Karpas-422 (cell line): ENCODE results near the gene SLC28A3. TPM values are rescaled to one million over a fixed set of nuclear protein-coding genes. Genes with fewer than 3 reads are reported as not detected.

Experiments
- DNase-seq: peaks from one replicate; pipeline ENCODE4 v3.0.0-alpha.2; 2015
- H2AFZ ChIP-seq: fragments of 200-600 bp; sonication (generic); 2 replicates; pipeline ENCODE4 v1.6.1; 2014; ENCODE audit warnings: antibody characterized with exemption, low read length, mixed read lengths
- H3K27ac ChIP-seq: fragments of 200-600 bp; sonication (generic); 2 replicates; pipeline ENCODE4 v1.5.1; 2014; ENCODE audit warnings: mild to moderate bottlenecking, low read length, moderate library complexity
- H3K27me3 ChIP-seq: fragments of 200-600 bp; sonication (generic); 2 replicates; pipeline ENCODE4 v1.6.1; 2014; ENCODE audit warnings: low read length, mixed read lengths
- H3K36me3 ChIP-seq: fragments of 200-600 bp; sonication (generic); 2 replicates; pipeline ENCODE4 v1.6.1; 2014; ENCODE audit warnings: low read length, mixed read lengths; ENCODE audit not compliant: insufficient read depth
- H3K4me1 ChIP-seq: fragments of 200-600 bp; sonication (generic); 2 replicates; pipeline ENCODE4 v1.6.1; 2014; ENCODE audit warnings: mild to moderate bottlenecking, low read length, mixed read lengths
- H3K4me2 ChIP-seq: fragments of 200-600 bp; sonication (generic); 2 replicates; pipeline ENCODE4 v1.6.1; 2014; ENCODE audit warnings: low read length, low read depth, mild to moderate bottlenecking; ENCODE audit not compliant: poor library complexity, severe bottlenecking
- H3K4me3 ChIP-seq: fragments of 200-600 bp; sonication (generic); 2 replicates; pipeline ENCODE4 v1.5.1; 2014; ENCODE audit warnings: mild to moderate bottlenecking, antibody characterized with exemption, low read length, mixed read lengths
- H3K79me2 ChIP-seq: fragments of 200-600 bp; sonication (generic); 2 replicates; pipeline ENCODE4 v1.6.1; 2014; ENCODE audit warnings: mild to moderate bottlenecking, low read length, mixed read lengths
- H3K9ac ChIP-seq: fragments of 200-600 bp; sonication (generic); 2 replicates; pipeline ENCODE4 v1.6.0; 2014; ENCODE audit warnings: low read length
- H3K9me2 ChIP-seq: fragments of 200-600 bp; sonication (generic), shearing (Covaris generic); replicated peaks from 2 replicates; pipeline ENCODE4 v1.6.0; 2014; ENCODE audit warnings: mild to moderate bottlenecking, low read length, moderate library complexity; ENCODE audit not compliant: insufficient read depth
- H3K9me3 ChIP-seq: fragments of 300-700, 200-600 bp; sonication (generic); 2 replicates; pipeline ENCODE4 v1.6.1; 2014; ENCODE audit warnings: low read length, mixed read lengths
- H4K20me1 ChIP-seq: fragments of 200-600 bp; sonication (generic); 2 replicates; pipeline ENCODE4 v1.6.1; 2014; ENCODE audit warnings: mild to moderate bottlenecking, antibody characterized with exemption, low read length, low read depth; ENCODE audit not compliant: insufficient read depth
- total RNA-seq: library from RNA; depleted of rRNA; stranded (reverse); fragments of >200 nt; shearing (Covaris generic); gene quantifications from 2 replicates; pipeline ENCODE4 v1.2.3, GENCODE V29; 2014; ENCODE audit warnings: low replicate concordance

SLC28A3 gene
- total RNA-seq, 1 experiment from 2014 or later: not detected

GRCh38 chr9:84304166-84304565, 36.4 kb downstream of the SLC28A3 start:
- Histone ChIP-seq H3K4me3 (no peak overlapping the region), H2AFZ (no peak overlapping the region), H3K9ac (no peak overlapping the region)

GRCh38 chr9:84303061-84303460, 37.5 kb downstream of the SLC28A3 start:
- no peaks in the 10 kb centered on the region for H3K9me3 ChIP-seq
- H3K4me1 ChIP-seq: no peaks in the 10 kb centered on the region
- H4K20me1 ChIP-seq: no peaks in the 10 kb centered on the region
- H3K27me3 ChIP-seq: no peaks in the 10 kb centered on the region
- H3K36me3 ChIP-seq: no peaks in the 10 kb centered on the region
- no peak overlapping the region for H2AFZ ChIP-seq
- no peaks in the 10 kb centered on the region for H3K79me2 ChIP-seq
- H3K9ac ChIP-seq: no peak overlapping the region
- H3K4me2 ChIP-seq: no peak overlapping the region
- H3K9me2 ChIP-seq: no peaks in the 10 kb centered on the region
- DNase-seq: no peak
- no peak overlapping the region for H3K27ac ChIP-seq
- H3K4me3 ChIP-seq: no peak overlapping the region

More at GRCh38 chr9:84304166-84304565, 36.4 kb downstream of the SLC28A3 start:
- H3K79me2 ChIP-seq: no peaks in the 10 kb centered on the region
- H3K27ac ChIP-seq: no peak overlapping the region
- no peaks in the 10 kb centered on the region for H4K20me1 ChIP-seq
- H3K9me2 ChIP-seq: no peaks in the 10 kb centered on the region
- H3K4me1 ChIP-seq: no peaks in the 10 kb centered on the region
- no peak for DNase-seq
- H3K36me3 ChIP-seq: no peaks in the 10 kb centered on the region
- no peak overlapping the region for H3K4me2 ChIP-seq
- H3K9me3 ChIP-seq: no peaks in the 10 kb centered on the region
- no peaks in the 10 kb centered on the region for H3K27me3 ChIP-seq

- Histone ChIP-seq H3K4me3 (no peak overlapping the region), H3K4me2 (no peak overlapping the region), H2AFZ (no peak overlapping the region), H3K27me3 (no peaks in the 10 kb centered on the region), H4K20me1 (no peaks in the 10 kb centered on the region), H3K79me2 (no peaks in the 10 kb centered on the region), H3K36me3 (no peaks in the 10 kb centered on the region), H3K9me3 (no peaks in the 10 kb centered on the region), H3K27ac (no peak overlapping the region), H3K9ac (no peak overlapping the region), H3K9me2 (no peaks in the 10 kb centered on the region), H3K4me1 (no peaks in the 10 kb centered on the region)
- no peak for DNase-seq
Measured at GRCh38 chr9:84301851-84302250, 38.7 kb downstream of the SLC28A3 start.

GRCh38 chr9:84300271-84300670, 40.3 kb downstream of the SLC28A3 start:
- Histone ChIP-seq H3K4me2 (no peak overlapping the region), H3K9ac (no peak overlapping the region), H3K27ac (no peak overlapping the region)

GRCh38 chr9:84297162-84297821, 43.3 kb downstream of the SLC28A3 start:
- no peaks in the 10 kb centered on the region for H3K4me1 ChIP-seq
- H3K27me3 ChIP-seq: no peaks in the 10 kb centered on the region
- H4K20me1 ChIP-seq: no peaks in the 10 kb centered on the region
- H2AFZ ChIP-seq: no peak overlapping the region
- no peaks in the 10 kb centered on the region for H3K79me2 ChIP-seq
- H3K36me3 ChIP-seq: no peaks in the 10 kb centered on the region
- H3K9me2 ChIP-seq: no peaks in the 10 kb centered on the region
- no peaks in the 10 kb centered on the region for H3K9me3 ChIP-seq
- H3K4me3 ChIP-seq: no peak overlapping the region
- H3K4me2 ChIP-seq: no peak overlapping the region
- DNase-seq: no peak
- H3K27ac ChIP-seq: no peak overlapping the region
- no peak overlapping the region for H3K9ac ChIP-seq

More at GRCh38 chr9:84300271-84300670, 40.3 kb downstream of the SLC28A3 start:
- no peak for DNase-seq
- Histone ChIP-seq H3K4me1 (no peaks in the 10 kb centered on the region), H3K27me3 (no peaks in the 10 kb centered on the region), H2AFZ (no peak overlapping the region), H3K4me3 (no peak overlapping the region), H3K9me3 (no peaks in the 10 kb centered on the region), H3K79me2 (no peaks in the 10 kb centered on the region), H4K20me1 (no peaks in the 10 kb centered on the region), H3K9me2 (no peaks in the 10 kb centered on the region), H3K36me3 (no peaks in the 10 kb centered on the region)

- H3K9me3 ChIP-seq: no peaks in the 10 kb centered on the region
- H3K9ac ChIP-seq: no peak overlapping the region
- no peaks in the 10 kb centered on the region for H3K27me3 ChIP-seq
- H2AFZ ChIP-seq: no peak overlapping the region
- H3K4me1 ChIP-seq: no peaks in the 10 kb centered on the region
- no peak for DNase-seq
- H3K27ac ChIP-seq: no peak overlapping the region
- no peaks in the 10 kb centered on the region for H3K36me3 ChIP-seq
- H3K4me3 ChIP-seq: no peak overlapping the region
- H3K79me2 ChIP-seq: no peaks in the 10 kb centered on the region
- H4K20me1 ChIP-seq: no peaks in the 10 kb centered on the region
- no peak overlapping the region for H3K4me2 ChIP-seq
- H3K9me2 ChIP-seq: no peaks in the 10 kb centered on the region
Measured at GRCh38 chr9:84296146-84296843, 44.3 kb downstream of the SLC28A3 start.

GRCh38 chr9:84294241-84294950, 46.2 kb downstream of the SLC28A3 start:
- no peaks in the 10 kb centered on the region for H3K4me1 ChIP-seq
- no peak overlapping the region for H2AFZ ChIP-seq
- no peak overlapping the region for H3K27ac ChIP-seq
- H4K20me1 ChIP-seq: no peaks in the 10 kb centered on the region
- no peak overlapping the region for H3K4me3 ChIP-seq
- H3K4me2 ChIP-seq: no peak overlapping the region
- H3K27me3 ChIP-seq: no peaks in the 10 kb centered on the region
- no peaks in the 10 kb centered on the region for H3K9me3 ChIP-seq
- H3K9me2 ChIP-seq: no peaks in the 10 kb centered on the region
- peak; percentile 53 for DNase-seq
- H3K9ac ChIP-seq: no peak overlapping the region
- H3K79me2 ChIP-seq: no peaks in the 10 kb centered on the region
- no peaks in the 10 kb centered on the region for H3K36me3 ChIP-seq
